Gastrocnemius medialis (tissue), 4 donors: ENCODE measurements around the gene FAM81A. TPM values are rescaled to one million over a fixed set of nuclear protein-coding genes. Genes with fewer than 3 reads are reported as not detected.

Experiments
- ATAC-seq, 2 donors: fragments of 150-250 bp; one replicate each; pipeline ENCODE4 v1.9.1; 2016
- DNase-seq, 2 donors: peaks; one replicate each; pipeline ENCODE4 v3.0.0-alpha.2; 2019
- H3K27ac ChIP-seq, 4 donors: fragments of 200-600 bp; sonication (generic); 1 replicate in 1 of 4; 2 replicates in 3 of 4; pipeline ENCODE4 v1.5.1; 2016 to 2018; ENCODE audit warnings: mild to moderate bottlenecking in 2 of 4, moderate library complexity in 1 of 4
- H3K27me3 ChIP-seq, 3 donors: fragments of 200-600 bp; sonication (generic) in 2 of 3; 1 replicate in 1 of 3; 2 replicates in 2 of 3; pipeline versions ENCODE4 v1.5.1 to v1.6.0; 2016 to 2019; ENCODE audit warnings: mild to moderate bottlenecking in 1 of 3, moderate library complexity in 1 of 3
- H3K36me3 ChIP-seq, 2 donors: fragments of 200-600 bp; sonication (generic) in 1 of 2; one replicate each; pipeline ENCODE4 v1.5.1; 2017 to 2018
- H3K4me1 ChIP-seq, 2 donors: fragments of 200-600 bp; sonication (generic) in 1 of 2; one replicate each; pipeline ENCODE4 v1.5.1; 2016 to 2017; ENCODE audit warnings: mild to moderate bottlenecking in 2 of 2
- H3K4me3 ChIP-seq, 4 donors: fragments of 200-600 bp; sonication (generic) in 3 of 4; 1 replicate in 1 of 4; 2 replicates in 3 of 4; pipeline ENCODE4 v1.5.1; 2016 to 2019; ENCODE audit warnings: mild to moderate bottlenecking in 2 of 4
- H3K9me3 ChIP-seq, 3 donors: fragments of 200-600 bp; sonication (generic) in 2 of 3; 1 replicate in 1 of 3; 2 replicates in 2 of 3; pipeline ENCODE4 v1.5.1; 2016 to 2019
- CTCF ChIP-seq, 5 experiments: fragments of 450-650 bp in 3 of 5; fragments of 200-600 bp in 2 of 5; sonication (generic) in 2 of 5; IDR thresholded peaks in 4 of 5; conservative IDR thresholded peaks in 1 of 5; 1 replicate in 4 of 5; 2 replicates in 1 of 5; pipeline ENCODE4 v1.5.1; 2016 to 2019; ENCODE audit warnings: antibody characterized with exemption in 5 of 5, mild to moderate bottlenecking in 3 of 5, moderate library complexity in 3 of 5
- POLR2A ChIP-seq, 2 donors: fragments of 450-650 bp; IDR thresholded peaks; one replicate each; pipeline ENCODE4 v1.6.1; 2017; ENCODE audit warnings: antibody characterized with exemption in 2 of 2, mild to moderate bottlenecking in 2 of 2, moderate library complexity in 2 of 2
- in situ Hi-C, 4 donors: fragments of 200-750 bp; cut with MboI; loops; one replicate each; pipeline versions ENCODE4 v1.15.0 to v1.8.0; 2017; ENCODE audit warnings: low sequenced_read_pairs in 4 of 4
- intact Hi-C: fragments of 100-400 bp; cut with DNase I; formaldehyde crosslinking; loops from one replicate; pipeline ENCODE4 v1.15.1; 2023; ENCODE audit warnings: low total_unique reads
- total RNA-seq, 4 donors: library from RNA; depleted of rRNA; stranded (reverse); fragments of >200 nt; gene quantifications; one replicate each; pipeline versions ENCODE4 v1.1.0 to v1.2.3, GENCODE V29; 2016

FAM81A gene
- total RNA-seq, 4 donors from 2014 or later: 0.07 to 0.10 TPM; not detected in 2

- H3K36me3 ChIP-seq: no peaks in the 10 kb centered on the region
- TF ChIP-seq POLR2A (IDR thresholded peaks at IDR 0.05) (no peak), CTCF (IDR thresholded peaks at IDR 0.05 in 4 of 5, conservative IDR thresholded peaks at IDR 0.05 in 1 of 5) (no peak)
- ATAC-seq (no peak), DNase-seq (no peak)
- no peak overlapping the region for H3K27ac ChIP-seq
- H3K4me1 ChIP-seq: no peaks in the 10 kb centered on the region
- no peaks in the 10 kb centered on the region for H3K9me3 ChIP-seq
- in situ Hi-C loops (no loop called here), intact Hi-C loops (no loop called here)
- no peaks in the 10 kb centered on the region for H3K27me3 ChIP-seq
- H3K4me3 ChIP-seq: no peak overlapping the region
These were observed 111.6 kb downstream of the FAM81A start for GRCh38 chr15:59549301-59550185.

GRCh38 chr15:59550530-59550929 is 112.5 kb downstream of the FAM81A start:
- intact Hi-C loops (no loop called here), in situ Hi-C loops (no loop called here)
- no peaks in the 10 kb centered on the region for H3K4me1 ChIP-seq
- no peak for TF ChIP-seq POLR2A (IDR thresholded peaks at IDR 0.05)
- TF ChIP-seq CTCF (IDR thresholded peaks at IDR 0.05 in 4 of 5, conservative IDR thresholded peaks at IDR 0.05 in 1 of 5): no peak
- DNase-seq: no peak
- H3K27me3 ChIP-seq: no peaks in the 10 kb centered on the region
- no peak for ATAC-seq
- H3K4me3 ChIP-seq: no peak overlapping the region
- H3K9me3 ChIP-seq: no peaks in the 10 kb centered on the region
- no peaks in the 10 kb centered on the region for H3K36me3 ChIP-seq
- no peak overlapping the region for H3K27ac ChIP-seq

GRCh38 chr15:59550956-59551355 is 113.0 kb downstream of the FAM81A start:
- no peak overlapping the region for H3K4me3 ChIP-seq
- in situ Hi-C loops: no loop called here
- H3K36me3 ChIP-seq: no peaks in the 10 kb centered on the region
- no peaks in the 10 kb centered on the region for H3K9me3 ChIP-seq
- ATAC-seq: no peak
- intact Hi-C loops: no loop called here
- H3K27ac ChIP-seq: no peak overlapping the region
- TF ChIP-seq POLR2A (IDR thresholded peaks at IDR 0.05): no peak
- no peak for TF ChIP-seq CTCF (IDR thresholded peaks at IDR 0.05 in 4 of 5, conservative IDR thresholded peaks at IDR 0.05 in 1 of 5)
- H3K27me3 ChIP-seq: no peaks in the 10 kb centered on the region
- no peak for DNase-seq
- H3K4me1 ChIP-seq: no peaks in the 10 kb centered on the region

- DNase-seq (no peak), ATAC-seq (no peak)
- H3K9me3 ChIP-seq: no peaks in the 10 kb centered on the region
- H3K27me3 ChIP-seq: no peaks in the 10 kb centered on the region
- H3K36me3 ChIP-seq: no peaks in the 10 kb centered on the region
- intact Hi-C loops (no loop called here), in situ Hi-C loops (no loop called here)
- no peak for TF ChIP-seq CTCF (IDR thresholded peaks at IDR 0.05 in 4 of 5, conservative IDR thresholded peaks at IDR 0.05 in 1 of 5)
- TF ChIP-seq POLR2A (IDR thresholded peaks at IDR 0.05): no peak
- H3K27ac ChIP-seq: no peak overlapping the region
- no peaks in the 10 kb centered on the region for H3K4me1 ChIP-seq
- H3K4me3 ChIP-seq: no peak overlapping the region
These were observed 116.1 kb downstream of the FAM81A start for GRCh38 chr15:59553879-59554735.
